GM18909 (cell line): ENCODE data around the gene MYADM.
"Not testable (repeated sequence)": the region's sequence is repeated elsewhere in the genome, so short reads cannot be mapped to it uniquely, and the experiment has no call there.

Experiments
- ATAC-seq: cut with Tn5 transposase; IDR thresholded peaks from one replicate; pipeline ENCODE4 v1.9.1; 2021; ENCODE audit warnings: mild to moderate bottlenecking; ENCODE audit not compliant: unreplicated experiment, poor library complexity

MYADM gene

GRCh38 chr19:53868091-53868891 is 608 bp downstream of the MYADM start:
- no peak for ATAC-seq

GRCh38 chr19:53868892-53869804 is 1.5 kb downstream of the MYADM start:
- peak; percentile 42 for ATAC-seq

DNA sequence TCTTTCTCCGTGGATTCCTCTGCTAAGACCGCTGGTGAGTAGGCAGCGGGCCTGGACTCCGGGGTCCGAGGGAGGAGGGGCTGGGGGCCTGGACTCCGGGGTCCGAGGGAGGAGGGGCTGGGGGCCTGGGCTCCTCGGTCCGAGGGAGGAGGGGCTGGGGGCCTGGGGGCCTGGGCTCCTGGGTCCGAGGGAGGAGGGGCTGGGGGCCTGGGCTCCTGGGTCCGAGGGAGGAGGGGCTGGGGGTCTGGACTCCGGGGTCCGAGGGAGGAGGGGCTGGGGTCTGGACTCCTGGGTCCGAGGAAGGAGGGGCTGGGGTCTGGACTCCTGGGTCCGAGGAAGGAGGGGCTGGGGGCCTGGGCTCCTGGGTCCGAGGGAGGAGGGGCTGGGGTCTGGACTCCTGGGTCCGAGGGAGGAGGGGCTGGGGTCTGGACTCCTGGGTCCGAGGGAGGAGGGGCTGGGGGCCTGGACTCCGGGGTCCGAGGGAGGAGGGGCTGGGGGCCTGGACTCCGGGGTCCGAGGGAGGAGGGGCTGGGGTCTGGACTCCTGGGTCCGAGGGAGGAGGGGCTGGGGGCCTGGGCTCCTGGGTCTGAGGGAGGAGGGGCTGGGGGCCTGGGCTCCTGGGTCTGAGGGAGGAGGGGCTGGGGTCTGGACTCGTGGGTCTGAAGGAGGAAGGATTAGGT is 2.3 kb downstream of the MYADM start:
- ATAC-seq = not testable (repeated sequence)

- no peak for ATAC-seq
Observed at GRCh38 chr19:53870485-53870844, 2.8 kb downstream of the MYADM start.

DNA sequence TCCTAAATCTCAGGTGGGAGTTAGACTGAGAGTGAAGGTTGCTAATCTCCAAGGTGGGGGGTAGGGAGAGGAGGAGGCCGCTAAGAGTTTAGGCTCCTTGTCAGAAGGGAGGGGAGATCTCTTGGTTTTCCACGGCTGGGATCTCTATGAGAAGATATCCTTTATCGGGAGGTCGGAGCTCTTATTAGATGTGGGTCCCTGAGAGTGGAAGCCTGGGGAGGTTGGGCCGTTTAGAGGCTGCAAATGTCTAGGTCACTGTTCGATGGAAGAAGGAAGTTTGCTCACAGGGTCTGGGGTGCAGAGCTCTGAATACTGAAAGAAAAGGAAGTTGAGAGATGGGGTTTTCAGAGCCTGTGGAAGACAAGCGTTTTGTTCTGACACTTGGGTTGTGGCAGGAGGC is 3.8 kb downstream of the MYADM start:
- ATAC-seq = no peak

GRCh38 chr19:53872762-53873161 is 5.1 kb downstream of the MYADM start:
- ATAC-seq = no peak

GRCh38 chr19:53873773-53874605 is 6.3 kb downstream of the MYADM start:
- ATAC-seq = no peak

- no peak for ATAC-seq
Observed at GRCh38 chr19:53874606-53874990, 6.9 kb downstream of the MYADM start.

- no peak for ATAC-seq
Observed at GRCh38 chr19:53875602-53876325, 8.1 kb downstream of the MYADM start.

- ATAC-seq = no peak
Observed at GRCh38 chr19:53876651-53877224, 9.1 kb downstream of the MYADM start.

DNA sequence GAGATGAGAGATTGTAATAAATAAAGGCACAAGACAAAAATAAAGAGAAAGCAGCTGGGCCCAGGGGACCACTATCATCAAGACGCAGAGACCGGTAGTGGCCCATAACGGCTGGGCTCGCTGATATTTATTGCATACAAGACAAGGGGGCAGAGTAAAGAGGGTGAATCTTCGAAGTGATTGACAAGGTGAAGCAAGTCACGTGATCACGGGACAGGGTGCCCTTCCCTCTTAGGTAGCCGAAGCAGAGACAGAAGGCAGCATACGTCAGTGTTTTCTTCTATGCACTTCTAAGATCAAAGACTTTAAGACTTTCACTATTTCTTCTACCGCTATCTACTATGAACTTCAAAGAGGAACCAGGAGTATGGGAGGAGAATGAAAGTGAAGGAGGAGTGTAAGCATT is 9.7 kb downstream of the MYADM start:
- no peak for ATAC-seq

DNA sequence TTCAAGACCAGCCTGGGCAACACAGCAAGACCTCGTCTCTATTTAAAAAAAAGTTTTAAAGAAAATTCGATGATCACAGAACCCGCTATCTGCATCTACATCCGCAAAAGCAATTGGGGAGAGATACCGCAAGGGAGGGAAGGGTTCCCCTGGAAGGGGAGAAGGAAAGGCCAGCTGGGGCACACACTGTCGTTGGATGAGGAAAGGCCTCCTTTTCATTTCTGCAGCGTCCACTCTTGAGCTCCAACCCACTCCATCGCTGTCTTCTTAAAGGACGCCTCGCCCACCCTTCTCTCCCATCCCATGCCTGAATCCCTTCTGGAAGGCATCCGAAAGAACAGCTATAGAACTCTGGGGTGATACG is 11.1 kb downstream of the MYADM start:
- ATAC-seq = no peak

GRCh38 chr19:53879140-53880081 is 11.7 kb downstream of the MYADM start:
- peak; percentile 96 for ATAC-seq

GRCh38 chr19:53880711-53881481 is 13.2 kb downstream of the MYADM start:
- ATAC-seq = no peak

GRCh38 chr19:53881482-53882390 is 14.1 kb downstream of the MYADM start, which contains the start of gene PRKCG:
Gene PRKCG, plus strand, starts transcription at chr19:53882197. Its CDS starts 298 bp downstream, at chr19:53882495.
- no peak for ATAC-seq

DNA sequence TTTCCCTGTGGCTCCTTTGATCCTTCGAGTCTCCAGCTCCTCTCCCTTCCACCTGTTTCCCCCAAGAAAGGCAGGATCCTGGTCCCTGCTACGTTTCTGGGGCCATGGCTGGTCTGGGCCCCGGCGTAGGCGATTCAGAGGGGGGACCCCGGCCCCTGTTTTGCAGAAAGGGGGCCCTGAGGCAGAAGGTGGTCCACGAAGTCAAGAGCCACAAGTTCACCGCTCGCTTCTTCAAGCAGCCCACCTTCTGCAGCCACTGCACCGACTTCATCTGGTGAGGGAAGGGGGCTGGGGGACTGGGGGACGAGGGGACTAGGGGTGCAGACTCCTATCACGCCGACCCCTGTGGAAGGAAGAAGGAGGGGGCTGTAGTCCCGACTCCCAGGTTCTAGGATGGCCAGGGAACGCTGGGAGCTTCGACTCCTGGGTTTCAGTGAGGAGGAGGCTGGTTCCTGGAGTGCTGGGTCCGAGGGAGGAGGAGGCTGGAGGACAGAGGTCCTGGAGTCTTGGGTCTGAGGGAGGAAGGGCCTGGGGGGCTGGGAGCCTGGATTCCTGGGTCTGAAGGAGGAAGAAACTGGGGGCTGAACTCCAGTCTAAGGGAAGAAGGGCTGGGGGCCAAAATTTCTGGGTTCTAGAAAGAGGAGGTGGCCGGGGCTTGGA is 14.8 kb downstream of the MYADM start:
- ATAC-seq = no peak
